HG03571 (cell line): ENCODE data around the gene CD19.
"Not testable (repeated sequence)": the region's sequence is repeated elsewhere in the genome, so short reads cannot be mapped to it uniquely, and the experiment has no call there.

Experiments
- ATAC-seq: cut with Tn5 transposase; IDR thresholded peaks from one replicate; pipeline ENCODE4 v1.9.1; 2021; ENCODE audit not compliant: unreplicated experiment

Gene CD19

DNA sequence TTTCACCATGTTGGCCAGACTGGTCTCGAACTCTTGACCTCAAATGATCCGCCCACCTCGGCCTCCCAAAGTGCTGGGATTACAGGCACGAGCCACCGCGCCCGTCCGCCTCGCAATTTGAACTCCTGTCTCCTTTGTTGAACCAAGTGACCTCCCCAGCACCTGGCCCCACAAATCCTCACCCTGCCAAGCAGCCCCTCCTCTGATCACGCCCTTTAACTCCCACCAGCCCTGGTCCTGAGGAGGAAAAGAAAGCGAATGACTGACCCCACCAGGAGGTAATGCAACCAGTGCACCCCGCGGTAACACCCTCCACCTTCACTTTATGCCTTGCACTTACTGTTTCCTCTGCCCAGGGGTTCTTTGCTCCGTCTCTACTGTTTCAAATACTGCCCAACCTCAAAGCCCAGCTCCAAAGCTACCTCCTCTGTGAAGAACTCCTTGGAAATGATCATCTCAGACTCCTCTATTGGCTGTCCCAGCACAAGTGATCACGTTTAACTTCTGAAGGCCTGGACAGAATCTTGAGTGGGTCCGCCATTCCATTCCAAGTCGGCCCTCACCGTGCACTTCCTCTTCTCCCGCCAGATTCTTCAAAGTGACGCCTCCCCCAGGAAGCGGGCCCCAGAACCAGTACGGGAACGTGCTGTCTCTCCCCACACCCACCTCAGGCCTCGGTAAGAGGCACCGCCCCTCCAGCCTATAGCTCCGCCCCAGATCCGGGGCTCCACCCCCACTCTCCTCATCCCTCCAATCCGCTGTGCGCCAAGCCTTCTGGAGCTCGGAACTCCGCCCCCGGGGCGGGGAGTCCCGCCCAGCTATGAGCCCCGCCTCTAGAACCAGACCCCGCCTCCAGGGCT is 4.4 kb downstream of the CD19 start:
- peak; percentile 48 for ATAC-seq

DNA sequence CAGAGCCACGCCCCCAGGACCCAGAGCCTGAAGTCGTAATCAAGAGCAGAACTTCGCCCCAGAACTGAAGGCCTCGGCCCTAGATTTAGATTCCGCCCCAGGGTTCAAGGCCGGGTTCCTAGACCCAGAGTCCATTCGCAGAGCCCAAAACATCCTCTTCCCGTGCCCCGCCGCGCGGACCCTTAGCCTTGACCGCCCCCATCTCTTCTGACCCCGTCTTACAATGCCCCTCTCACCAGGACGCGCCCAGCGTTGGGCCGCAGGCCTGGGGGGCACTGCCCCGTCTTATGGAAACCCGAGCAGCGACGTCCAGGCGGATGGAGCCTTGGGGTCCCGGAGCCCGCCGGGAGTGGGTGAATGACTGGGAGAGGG is 5.0 kb downstream of the CD19 start:
- ATAC-seq: no peak

DNA sequence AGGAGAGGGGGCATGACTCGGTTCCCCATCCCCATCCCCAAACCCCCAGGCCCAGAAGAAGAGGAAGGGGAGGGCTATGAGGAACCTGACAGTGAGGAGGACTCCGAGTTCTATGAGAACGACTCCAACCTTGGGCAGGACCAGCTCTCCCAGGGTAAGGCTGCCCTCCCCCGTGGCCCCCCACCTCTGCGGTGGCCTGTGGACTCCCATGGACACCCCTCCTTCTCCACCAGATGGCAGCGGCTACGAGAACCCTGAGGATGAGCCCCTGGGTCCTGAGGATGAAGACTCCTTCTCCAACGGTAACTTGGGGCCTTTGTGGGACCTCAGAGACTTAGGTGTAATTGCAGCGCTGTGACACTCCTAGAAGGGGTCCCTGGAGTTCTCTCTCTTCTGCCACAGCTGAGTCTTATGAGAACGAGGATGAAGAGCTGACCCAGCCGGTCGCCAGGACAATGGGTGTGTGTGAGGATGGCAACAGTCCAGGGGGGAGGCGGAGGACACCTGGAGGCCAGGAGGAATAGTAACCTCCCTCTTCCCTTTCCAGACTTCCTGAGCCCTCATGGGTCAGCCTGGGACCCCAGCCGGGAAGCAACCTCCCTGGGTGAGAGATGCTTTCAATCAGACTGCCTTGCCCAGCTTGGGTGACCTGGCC is 5.6 kb downstream of the CD19 start:
- no peak for ATAC-seq

DNA sequence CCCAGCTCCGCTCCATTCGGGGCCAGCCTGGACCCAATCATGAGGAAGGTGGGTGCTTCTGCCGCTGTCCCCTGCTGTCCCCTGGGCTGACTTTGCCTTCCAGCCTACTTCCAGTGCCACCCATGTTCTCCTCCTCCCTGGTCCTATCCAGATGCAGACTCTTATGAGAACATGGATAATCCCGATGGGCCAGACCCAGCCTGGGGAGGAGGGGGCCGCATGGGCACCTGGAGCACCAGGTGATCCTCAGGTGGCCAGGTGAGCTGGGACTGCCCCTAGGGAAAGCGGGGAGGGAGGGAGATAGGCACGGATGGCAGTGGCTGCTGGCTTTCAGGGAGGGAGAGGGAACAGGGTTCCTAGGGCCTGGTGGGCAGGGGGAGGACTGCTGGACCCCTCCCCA is 7.0 kb downstream of the CD19 start:
- ATAC-seq: no peak

DNA sequence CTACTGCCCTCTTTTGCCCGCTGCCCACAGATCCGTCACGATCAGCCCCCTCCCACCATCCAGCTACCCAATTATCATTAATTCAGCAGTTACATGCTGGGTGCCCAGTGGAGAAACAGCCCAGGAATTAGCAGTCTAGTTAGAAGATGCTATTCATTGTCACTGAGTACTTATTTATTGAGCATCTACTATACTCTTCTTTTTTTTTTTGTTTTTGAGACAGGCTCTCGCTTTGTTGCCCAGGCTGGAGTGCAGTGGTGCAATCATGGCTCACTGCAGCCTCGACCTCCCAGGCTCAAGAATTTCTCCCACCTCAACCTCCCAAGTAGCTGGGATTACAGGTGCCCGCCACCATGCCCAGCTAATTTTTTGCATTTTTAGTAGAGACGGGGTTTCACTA is 8.1 kb downstream of the CD19 start:
- not testable (repeated sequence) for ATAC-seq

DNA sequence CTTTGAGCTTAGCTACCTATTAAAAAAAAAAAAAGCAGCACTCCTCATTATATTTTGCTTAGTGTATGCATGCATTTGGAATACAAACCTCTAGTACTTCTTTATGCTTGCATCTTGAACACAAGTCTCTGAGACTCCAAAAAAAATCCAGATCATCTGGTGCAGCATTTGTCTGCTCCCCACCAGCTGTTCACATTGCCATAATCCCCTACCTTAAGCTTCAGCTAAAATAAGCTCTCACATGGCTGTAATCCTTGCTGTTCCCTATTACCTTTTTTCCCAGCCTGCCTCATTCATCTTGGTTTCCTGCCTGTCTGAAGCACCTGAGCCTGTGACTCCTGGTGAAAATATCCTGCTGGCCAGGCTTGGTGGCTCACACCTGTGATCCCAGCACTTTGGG is 11.5 kb downstream of the CD19 start:
- ATAC-seq: no peak

DNA sequence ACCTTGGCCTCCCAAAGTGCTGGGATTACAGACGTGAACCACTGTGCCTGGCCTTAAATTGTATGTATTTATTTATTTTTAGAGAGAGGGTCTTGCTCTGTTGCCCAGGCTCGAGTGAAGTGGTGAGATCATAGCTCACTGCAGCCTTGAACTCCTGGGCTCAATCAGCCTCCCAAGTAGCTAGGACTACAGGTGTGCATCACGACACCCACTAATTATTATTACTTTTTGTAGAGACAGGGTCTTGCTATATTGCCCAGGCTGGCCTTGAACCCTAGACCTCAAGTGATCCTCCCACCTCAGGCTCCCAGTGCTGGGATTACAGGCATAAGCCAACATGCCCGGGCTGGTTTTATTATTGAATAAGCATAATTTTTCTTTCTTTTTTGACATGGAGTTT is 14.9 kb downstream of the CD19 start:
- no peak for ATAC-seq

DNA sequence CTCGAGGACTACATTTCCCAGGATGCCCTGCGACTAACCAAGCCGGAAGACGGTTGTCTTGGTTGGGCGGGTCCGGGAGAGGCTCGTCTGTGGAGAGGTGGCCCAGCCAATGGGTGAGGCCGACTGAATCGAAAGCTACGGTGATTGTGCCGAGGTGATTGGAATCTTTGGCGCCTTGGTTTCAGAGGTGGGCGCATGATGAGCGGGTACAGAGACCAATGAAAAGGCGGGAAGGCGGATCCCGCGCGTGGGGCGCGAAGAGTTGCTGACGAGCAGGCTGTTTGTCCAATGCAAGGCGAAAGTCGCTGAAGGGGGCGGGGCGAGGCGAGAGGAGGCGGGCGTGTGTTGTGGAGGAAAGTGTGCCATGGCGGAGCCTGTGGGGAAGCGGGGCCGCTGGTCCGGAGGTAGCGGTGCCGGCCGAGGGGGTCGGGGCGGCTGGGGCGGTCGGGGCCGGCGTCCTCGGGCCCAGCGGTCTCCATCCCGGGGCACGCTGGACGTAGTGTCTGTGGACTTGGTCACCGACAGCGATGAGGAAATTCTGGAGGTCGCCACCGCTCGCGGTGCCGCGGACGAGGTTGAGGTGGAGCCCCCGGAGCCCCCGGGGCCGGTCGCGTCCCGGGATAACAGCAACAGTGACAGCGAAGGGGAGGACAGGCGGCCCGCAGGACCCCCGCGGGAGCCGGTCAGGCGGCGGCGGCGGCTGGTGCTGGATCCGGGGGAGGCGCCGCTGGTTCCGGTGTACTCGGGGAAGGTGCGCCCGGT is 19.1 kb downstream of the CD19 start, which contains the start of gene NFATC2IP:
Gene NFATC2IP, plus strand, starts transcription at position 290 of the 762 bp plus-strand sequence. Its CDS starts 75 bp downstream, at position 365.
- peak; percentile 88 for ATAC-seq

DNA sequence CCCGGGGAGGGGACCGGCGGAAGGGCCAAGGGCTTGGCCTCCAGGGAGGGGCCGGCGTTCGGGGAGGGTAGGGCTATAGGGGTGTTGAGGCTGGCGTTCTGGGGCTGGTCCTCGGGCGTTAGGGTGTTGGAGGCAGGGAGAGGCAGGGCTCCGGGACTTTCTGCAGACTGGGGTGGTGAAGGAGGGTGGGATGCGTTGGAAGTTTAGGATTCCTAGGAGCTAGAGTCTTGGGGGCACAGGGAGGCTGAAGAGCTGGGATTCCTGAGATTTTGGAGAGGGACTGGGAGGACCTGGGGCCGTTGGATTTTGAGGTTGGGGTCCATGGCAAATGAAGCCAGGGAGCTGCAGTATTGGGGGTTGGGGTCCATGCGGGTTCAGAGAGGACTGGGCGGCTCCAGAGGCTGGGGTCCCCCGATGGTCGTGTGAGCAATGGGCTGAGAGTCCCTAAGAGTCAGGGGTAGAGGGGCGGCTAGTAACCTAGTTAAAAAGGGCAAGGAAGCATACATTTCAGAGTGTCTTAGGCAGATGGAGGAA is 19.7 kb downstream of the CD19 start:
- ATAC-seq: peak; percentile 22

DNA sequence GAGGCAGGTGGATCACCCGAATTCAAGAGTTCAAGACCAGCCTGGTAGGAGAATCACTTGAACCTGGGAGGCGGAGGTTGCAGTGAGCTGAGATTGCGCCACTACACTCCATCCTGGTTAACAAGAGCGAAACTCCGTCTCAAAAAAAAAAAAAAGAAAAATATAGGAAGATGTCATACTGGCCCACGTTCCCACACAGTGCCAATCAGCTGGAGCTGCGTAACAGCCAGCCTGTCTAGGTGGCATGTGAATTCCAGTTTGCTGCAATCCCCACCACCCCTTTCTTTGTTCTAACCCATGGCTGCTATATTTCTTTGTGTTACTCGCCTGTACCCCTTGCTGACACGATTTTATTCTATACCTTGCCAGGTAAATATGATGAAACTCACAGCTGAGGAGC is 26.4 kb downstream of the CD19 start:
- ATAC-seq: no peak

DNA sequence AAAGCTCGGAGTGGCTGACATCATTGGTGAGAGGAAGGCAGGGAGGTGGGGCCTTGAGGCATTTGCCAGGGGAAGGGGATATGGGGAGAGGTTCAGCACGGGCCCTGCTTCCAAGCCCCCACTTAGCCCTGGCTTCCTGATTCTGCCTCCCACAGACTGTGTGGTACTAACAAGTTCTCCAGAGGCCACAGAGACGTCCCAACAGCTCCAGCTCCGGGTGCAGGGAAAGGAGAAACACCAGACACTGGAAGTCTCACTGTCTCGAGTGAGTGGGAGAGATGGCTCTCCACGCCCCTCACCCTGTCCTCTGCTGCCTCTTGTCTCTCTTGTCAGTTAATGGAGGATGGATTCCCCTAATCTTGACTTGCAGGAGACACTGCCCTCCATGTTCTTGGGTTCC is 27.1 kb downstream of the CD19 start:
- ATAC-seq: no peak

DNA sequence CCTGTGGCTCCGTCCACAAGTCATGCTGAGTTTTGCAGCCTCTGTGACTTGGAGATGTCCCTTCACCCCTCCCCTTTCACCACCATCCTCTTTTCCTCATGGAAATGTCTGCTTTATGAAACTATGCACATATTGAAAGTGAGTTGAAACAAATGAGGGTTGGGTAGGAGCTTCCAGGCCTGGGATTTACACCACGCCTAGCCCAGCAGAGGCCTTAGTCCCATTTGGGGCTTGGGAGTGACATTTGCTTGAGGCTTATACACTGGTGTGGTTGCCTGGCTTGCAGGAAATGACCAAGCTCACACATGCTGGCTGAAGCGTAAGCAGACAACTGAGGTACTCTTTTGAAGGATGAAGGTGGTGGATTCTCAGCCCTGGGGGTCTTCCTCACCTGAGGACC is 32.3 kb downstream of the CD19 start:
- ATAC-seq: no peak

DNA sequence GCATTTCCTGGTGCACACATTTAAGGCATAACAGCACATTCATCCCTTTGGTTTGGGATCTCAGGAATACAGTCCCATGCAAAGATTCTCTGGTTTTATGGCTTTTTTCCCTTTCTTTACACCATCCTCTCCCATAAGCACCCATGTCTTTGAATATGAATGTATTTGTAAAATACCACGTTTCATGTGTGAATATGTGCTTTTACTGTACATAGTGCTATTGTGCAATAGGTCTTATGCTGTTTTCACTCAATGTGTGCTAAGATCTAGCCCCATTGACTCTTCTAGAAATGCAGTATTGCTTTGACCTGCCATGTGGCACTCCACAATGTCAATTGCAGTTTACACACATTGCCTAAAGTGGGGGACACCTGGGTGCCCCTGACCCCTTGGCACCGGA is 32.7 kb downstream of the CD19 start:
- ATAC-seq: no peak

DNA sequence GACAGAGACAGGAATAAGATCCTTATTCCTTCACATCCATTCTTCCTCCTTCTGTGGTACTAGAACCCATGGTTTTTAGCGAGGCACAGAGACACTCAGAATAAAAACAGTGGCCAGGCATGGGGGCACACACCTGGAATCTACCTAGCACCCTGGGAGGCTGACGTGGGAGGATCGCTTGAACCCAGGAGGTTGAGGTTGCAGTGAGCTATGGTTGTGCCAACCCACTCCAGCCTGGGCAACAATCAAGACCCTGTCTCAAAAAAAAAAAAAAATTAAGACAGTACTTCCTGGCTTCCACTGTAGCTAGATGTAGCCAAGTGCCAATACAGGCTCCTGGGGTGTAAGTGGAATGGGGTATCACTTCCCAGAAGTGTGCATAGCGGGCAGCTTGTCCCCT is 35.4 kb downstream of the CD19 start:
- no peak for ATAC-seq

DNA sequence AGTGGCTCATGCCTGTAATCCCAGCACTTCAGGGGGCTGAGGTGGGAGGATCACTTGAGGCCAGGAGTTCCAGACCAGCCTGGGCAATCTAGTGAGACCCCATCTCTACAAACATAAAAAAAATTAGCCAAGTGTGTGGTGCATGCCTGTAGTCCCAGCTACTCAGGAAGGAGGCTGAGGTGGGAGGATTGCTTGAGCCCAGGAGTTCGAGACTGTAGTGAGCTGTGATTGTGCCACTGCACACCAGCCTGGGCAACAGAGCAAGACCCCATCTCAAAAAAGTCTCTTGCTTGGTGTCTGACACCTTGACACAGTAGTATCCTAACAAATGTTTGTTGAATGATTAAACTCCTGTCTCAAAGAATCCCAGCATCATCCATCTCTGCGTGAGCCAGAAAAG is 37.9 kb downstream of the CD19 start:
- ATAC-seq: not testable (repeated sequence)

DNA sequence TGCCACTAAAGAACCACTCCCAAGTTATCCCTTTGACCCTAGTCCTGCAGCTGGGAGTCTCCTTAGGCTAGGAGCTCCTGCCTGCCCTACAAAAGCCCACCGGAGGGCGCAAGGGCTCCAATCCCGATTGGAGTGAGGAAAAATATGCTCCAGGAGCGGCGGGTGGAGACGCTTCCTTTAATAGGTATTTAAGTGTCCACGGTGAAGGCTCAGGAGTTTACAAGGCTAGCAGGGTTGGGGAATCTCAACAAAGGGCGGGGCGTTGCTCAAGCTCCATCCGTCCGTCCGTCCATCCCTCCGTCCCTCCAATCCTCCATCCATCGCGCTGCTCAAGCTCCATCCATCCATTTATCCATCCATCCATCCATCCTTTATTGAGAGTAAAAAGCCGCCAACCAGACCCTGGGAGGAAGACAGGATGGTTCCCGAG is 42.3 kb downstream of the CD19 start:
- peak; percentile 5 for ATAC-seq

DNA sequence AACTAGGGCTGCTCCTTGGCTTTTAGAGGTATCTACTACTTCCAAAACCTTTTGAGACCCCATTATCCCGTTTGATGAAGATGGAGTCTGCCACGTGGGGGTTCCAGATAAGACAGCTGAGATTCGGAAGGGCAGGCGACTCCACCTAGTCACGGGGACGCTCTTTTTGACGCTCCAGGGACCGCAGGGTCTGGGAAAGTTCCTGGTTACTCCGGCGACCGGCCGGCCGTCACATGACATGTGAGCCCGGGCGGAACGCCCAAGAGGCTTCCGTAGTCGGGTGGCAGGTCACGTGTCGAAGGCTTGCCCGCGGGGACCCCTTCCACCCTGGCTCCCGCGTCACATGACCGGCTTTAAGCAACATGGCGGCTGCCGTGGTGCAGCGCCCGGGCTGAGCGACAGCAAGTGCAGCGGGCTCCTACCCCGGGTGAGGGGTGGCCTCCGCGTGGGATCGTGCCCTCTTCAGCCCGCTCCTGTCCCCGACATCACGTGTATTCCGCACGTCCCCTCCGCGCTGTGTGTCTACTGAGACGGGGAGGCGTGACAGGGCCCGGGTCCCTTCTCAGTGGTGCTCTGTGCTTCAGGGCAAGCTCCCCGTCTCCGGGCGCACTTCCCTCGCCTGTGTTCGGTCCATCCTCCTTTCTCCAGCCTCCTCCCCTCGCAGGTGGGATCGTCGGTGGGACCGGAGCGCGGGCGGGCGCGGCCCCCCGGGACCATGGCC is 42.8 kb downstream of the CD19 start, which contains the start of gene SPNS1:
Gene SPNS1, plus strand, starts transcription at position 342 of the 721 bp plus-strand sequence. Its CDS starts 374 bp downstream, at position 716.
- peak; percentile 83 for ATAC-seq

DNA sequence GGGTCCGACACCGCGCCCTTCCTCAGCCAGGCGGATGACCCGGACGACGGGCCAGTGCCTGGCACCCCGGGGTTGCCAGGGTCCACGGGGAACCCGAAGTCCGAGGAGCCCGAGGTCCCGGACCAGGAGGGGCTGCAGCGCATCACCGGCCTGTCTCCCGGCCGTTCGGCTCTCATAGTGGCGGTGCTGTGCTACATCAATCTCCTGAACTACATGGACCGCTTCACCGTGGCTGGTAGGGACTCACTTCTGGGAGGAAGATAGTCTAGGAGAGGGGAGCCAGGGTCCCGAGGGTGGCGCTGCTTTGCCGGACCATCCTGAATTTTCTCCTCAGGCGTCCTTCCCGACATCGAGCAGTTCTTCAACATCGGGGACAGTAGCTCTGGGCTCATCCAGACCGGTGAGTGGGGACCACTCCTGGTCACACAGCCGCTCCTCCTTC is 43.4 kb downstream of the CD19 start:
- ATAC-seq: peak; percentile 23

DNA sequence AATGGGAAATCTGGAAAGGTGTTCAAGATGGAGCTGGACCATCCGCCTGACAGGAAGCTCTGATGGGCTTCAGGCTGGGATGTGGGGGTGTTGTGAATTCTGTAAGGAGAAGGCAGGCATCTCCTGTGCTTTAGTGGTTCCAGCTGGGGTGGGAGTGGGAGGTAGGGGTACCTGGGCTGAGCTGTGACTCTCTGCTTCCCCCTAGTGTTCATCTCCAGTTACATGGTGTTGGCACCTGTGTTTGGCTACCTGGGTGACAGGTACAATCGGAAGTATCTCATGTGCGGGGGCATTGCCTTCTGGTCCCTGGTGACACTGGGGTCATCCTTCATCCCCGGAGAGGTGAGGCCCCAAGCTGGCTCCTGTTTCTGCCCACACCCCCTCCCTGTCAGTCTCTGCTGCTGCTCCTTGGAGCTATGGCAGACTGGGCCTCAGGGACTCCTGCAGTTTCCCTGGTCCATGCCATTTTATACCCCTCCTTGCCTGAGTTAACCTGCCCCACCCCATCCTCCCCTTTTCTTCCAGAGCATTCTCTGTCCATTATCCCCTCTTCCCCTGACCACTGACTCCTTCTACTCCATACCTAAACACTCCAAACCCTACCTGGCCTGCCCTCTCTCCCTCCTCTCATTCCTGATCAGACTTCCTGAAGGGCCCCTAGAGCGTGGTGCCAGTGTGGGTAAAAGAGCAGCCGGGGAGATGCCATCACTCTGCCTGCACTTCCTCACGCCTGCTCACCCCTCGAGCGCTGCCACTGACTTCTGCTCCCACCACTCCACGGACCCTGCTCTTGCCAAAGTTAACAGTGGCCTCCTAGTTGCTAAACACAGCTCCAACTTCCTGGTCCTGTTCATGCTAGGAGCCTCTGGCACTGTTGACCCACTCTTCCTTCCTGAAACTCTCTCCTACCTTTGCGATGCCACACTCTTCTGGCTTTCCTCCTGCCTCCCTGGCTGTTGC is 46.2 kb downstream of the CD19 start:
- ATAC-seq: no peak
